Measurements from ENCODE around the gene PI16. TPM values are rescaled to one million over a fixed set of nuclear protein-coding genes. Genes with fewer than 3 reads are reported as not detected.

Gene PI16
- total RNA-seq, 1 donor from 2014 or later, result 20.5 TPM

DNA sequence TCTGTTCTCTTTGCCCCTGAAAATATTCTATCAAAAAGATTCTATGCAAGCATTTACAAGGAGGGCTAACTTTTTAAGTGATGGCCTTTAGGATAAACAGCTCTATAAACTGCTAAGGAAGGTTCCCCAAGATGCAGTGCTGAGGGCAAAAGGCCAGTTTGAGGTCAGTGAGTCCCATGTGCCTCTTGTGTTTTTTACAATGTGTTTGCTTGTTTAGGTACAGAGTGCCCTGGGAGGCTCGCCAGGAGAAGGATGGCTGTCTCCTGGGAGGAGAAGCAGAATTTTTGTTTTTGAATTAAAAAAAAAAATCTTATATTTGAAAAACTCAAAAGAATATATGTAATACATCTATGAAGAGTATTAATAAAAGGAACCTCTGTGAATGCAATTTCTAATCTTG lies 18.7 kb downstream of the PI16 start:
- TF ChIP-seq CTCF (IDR thresholded peaks at IDR 0.05; ENCODE audit: unreplicated experiment), result no peak
- H3K4me3 Mint-ChIP-seq (ENCODE audit: unreplicated experiment), result no peak overlapping the region
- no peaks in the 10 kb centered on the region for H3K27me3 Mint-ChIP-seq (ENCODE audit: unreplicated experiment)
- peaks cover 67% of the 10 kb centered on the region for H3K36me3 Mint-ChIP-seq (ENCODE audit: low read depth, unreplicated experiment)
- no peak for DNase-seq (ENCODE audit: low spot score)
- H3K9me3 Mint-ChIP-seq (ENCODE audit: unreplicated experiment), result no peaks in the 10 kb centered on the region
- H3K27ac Mint-ChIP-seq (ENCODE audit: unreplicated experiment), result no peak overlapping the region
- no peaks in the 10 kb centered on the region for H3K4me1 Mint-ChIP-seq (ENCODE audit: unreplicated experiment)

GRCh38 chr6:36973647-36974046 lies 19.1 kb downstream of the PI16 start:
- H3K9me3 Mint-ChIP-seq (ENCODE audit: unreplicated experiment), result no peaks in the 10 kb centered on the region
- no peak overlapping the region for H3K27ac Mint-ChIP-seq (ENCODE audit: unreplicated experiment)
- H3K36me3 Mint-ChIP-seq (ENCODE audit: low read depth, unreplicated experiment), result peaks cover 65% of the 10 kb centered on the region
- no peak for TF ChIP-seq CTCF (IDR thresholded peaks at IDR 0.05; ENCODE audit: unreplicated experiment)
- no peaks in the 10 kb centered on the region for H3K27me3 Mint-ChIP-seq (ENCODE audit: unreplicated experiment)
- no peaks in the 10 kb centered on the region for H3K4me1 Mint-ChIP-seq (ENCODE audit: unreplicated experiment)
- no peak overlapping the region for H3K4me3 Mint-ChIP-seq (ENCODE audit: unreplicated experiment)
- no peak for DNase-seq (ENCODE audit: low spot score)

DNA sequence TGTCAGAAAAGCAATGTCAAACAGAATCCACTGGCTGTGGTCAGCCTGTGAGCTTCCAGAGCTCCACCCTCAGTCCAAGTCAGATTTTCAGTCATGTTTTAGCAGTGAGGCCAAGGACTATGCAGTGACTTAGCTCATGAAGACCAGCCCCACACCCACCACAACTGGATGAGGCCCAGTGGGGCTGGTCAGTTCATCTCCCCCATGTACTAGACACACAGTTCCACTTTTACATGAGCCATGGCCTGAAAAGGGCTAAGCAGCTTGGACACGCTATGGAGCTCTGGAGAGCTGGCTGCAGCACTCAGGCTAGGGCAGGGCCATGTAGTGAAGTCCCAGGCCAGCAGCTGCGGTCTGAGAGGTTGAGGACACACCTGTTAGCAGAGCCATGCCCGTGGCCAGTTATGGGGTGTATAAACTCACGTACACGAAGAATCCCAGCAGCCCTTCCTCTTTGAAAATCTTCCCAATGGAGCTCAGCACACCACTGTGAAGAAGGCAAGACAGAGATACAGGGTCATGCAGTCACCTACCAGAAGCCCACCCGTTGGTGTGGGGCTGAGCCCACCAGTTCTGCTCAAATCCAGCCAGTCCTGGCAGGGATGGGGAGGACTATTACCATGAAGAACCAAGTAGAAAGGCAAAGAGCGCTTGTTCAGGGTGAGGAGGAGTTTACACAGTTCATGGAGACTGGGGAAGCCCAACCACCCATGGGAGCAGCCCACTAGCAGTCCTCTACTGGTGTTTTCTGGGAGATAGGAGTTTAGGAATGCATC lies 20.9 kb downstream of the PI16 start:
- TF ChIP-seq CTCF (IDR thresholded peaks at IDR 0.05; ENCODE audit: unreplicated experiment), result no peak
- no peaks in the 10 kb centered on the region for H3K27me3 Mint-ChIP-seq (ENCODE audit: unreplicated experiment)
- peaks cover 70% of the 10 kb centered on the region for H3K36me3 Mint-ChIP-seq (ENCODE audit: low read depth, unreplicated experiment)
- DNase-seq (ENCODE audit: low spot score), result no peak
- H3K4me3 Mint-ChIP-seq (ENCODE audit: unreplicated experiment), result no peak overlapping the region
- H3K9me3 Mint-ChIP-seq (ENCODE audit: unreplicated experiment), result no peaks in the 10 kb centered on the region
- H3K27ac Mint-ChIP-seq (ENCODE audit: unreplicated experiment), result no peak overlapping the region
- peaks cover 2% of the 10 kb centered on the region for H3K4me1 Mint-ChIP-seq (ENCODE audit: unreplicated experiment)

GRCh38 chr6:36976007-36976264 lies 21.4 kb downstream of the PI16 start:
- Mint-ChIP-seq H3K36me3 (ENCODE audit: low read depth, unreplicated experiment) (peaks cover 72% of the 10 kb centered on the region), H3K9me3 (ENCODE audit: unreplicated experiment) (no peaks in the 10 kb centered on the region), H3K27me3 (ENCODE audit: unreplicated experiment) (no peaks in the 10 kb centered on the region), H3K4me3 (ENCODE audit: unreplicated experiment) (no peak overlapping the region), H3K27ac (ENCODE audit: unreplicated experiment) (no peak overlapping the region), H3K4me1 (ENCODE audit: unreplicated experiment) (peaks cover 5% of the 10 kb centered on the region)
- TF ChIP-seq CTCF (IDR thresholded peaks at IDR 0.05; ENCODE audit: unreplicated experiment), result no peak
- no peak for DNase-seq (ENCODE audit: low spot score)

GRCh38 chr6:36976509-36976908 lies 22.0 kb downstream of the PI16 start:
- no peak for TF ChIP-seq CTCF (IDR thresholded peaks at IDR 0.05; ENCODE audit: unreplicated experiment)
- Mint-ChIP-seq H3K4me1 (ENCODE audit: unreplicated experiment) (peaks cover 8% of the 10 kb centered on the region), H3K9me3 (ENCODE audit: unreplicated experiment) (no peaks in the 10 kb centered on the region), H3K27ac (ENCODE audit: unreplicated experiment) (no peak overlapping the region), H3K36me3 (ENCODE audit: low read depth, unreplicated experiment) (peaks cover 71% of the 10 kb centered on the region), H3K27me3 (ENCODE audit: unreplicated experiment) (no peaks in the 10 kb centered on the region), H3K4me3 (ENCODE audit: unreplicated experiment) (peak overlapping the region; percentile 42)
- no peak for DNase-seq (ENCODE audit: low spot score)

Data from endothelial cell (in vitro differentiated cells).